ENCODE results near the gene HES4.
"Not testable (repeated sequence)": the region's sequence is repeated elsewhere in the genome, so short reads cannot be mapped to it uniquely, and the experiment has no call there.

The HES4 gene

DNA sequence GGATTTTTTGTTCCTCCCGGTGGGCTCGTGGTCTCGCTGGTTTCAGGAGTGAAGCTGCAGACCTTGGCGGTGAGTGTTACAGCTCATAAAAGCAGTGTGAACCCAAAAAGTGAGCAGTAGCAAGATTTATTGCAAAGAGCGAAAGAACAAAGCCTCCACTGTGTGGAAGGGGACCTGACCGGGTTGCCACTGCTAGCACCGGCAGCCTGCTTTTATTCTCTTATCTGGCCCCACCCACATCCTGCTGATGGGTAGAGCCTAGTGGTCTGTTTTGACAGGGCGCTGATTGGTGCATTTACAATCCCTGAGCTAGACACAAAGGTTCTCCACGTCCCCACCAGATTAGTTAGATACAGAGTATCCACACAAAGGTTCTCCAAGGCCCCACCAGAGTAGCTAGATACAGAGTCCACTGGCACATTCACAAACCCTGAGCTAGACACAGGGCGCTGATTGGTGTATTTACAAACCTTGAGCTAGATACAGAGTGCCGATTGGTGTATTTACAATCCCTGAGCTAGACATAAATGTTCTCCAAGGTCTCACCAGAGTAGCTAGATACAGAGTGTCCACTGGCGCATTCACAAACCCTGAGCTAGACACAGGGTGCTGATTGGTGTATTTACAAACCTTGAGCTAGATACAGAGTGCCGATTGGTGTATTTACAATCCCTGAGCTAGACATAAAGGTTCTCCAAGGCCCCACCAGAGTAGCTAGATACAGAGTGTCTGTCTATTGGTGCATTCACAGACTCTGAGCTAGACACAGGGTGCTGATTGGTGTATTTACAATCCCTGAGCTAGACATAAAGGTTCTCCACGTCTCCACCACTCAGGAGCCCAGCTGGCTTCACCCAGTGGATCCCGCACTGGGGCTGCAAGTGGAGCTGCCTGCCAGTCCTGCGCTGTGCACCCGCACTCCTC, 17.8 kb upstream of the HES4 start:
- DNase-seq = not testable (repeated sequence)

DNA sequence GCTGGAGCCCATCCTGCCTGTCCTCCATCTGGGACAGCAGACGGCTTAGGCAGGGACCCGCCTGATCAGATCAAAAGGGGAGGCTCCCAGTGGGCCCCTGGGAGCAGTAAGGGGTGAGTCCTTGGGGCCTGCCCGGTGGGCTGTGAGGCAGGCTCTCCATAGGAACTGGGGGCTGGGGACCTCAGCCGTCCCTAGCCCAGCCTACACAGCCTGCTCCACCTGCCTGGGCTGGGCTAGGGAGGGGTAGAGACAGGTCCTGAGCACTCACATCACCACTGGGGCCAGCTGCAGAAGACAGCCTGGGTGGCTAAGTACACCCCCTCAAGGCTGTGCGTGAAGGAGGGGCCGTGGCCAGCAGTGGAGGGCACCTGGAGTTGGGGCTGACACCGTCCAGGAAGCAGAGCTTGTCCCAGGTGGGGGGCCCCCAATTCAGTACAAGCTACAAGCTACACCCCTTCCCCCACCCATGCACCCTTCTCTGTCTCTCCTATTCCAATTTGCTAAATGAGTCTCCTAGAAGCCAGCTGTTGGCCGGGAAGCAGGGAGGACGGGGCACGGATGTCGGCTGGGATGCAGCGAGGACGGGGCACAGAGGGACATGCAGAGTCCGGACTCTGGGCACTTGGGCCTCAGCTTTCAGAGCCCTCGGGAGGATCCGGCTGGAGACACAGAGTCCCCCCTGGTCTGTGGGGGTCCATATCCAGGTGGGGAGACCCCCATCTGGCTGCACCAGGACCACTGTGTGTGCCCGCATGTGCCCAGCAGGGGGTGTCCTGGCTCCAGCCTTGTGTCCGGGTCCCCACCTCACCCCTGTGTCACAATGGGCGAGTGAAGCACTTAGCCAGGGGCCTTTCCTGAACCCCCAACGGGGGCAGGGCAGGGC, 15.1 kb upstream of the HES4 start:
- DNase-seq = no peak

DNA sequence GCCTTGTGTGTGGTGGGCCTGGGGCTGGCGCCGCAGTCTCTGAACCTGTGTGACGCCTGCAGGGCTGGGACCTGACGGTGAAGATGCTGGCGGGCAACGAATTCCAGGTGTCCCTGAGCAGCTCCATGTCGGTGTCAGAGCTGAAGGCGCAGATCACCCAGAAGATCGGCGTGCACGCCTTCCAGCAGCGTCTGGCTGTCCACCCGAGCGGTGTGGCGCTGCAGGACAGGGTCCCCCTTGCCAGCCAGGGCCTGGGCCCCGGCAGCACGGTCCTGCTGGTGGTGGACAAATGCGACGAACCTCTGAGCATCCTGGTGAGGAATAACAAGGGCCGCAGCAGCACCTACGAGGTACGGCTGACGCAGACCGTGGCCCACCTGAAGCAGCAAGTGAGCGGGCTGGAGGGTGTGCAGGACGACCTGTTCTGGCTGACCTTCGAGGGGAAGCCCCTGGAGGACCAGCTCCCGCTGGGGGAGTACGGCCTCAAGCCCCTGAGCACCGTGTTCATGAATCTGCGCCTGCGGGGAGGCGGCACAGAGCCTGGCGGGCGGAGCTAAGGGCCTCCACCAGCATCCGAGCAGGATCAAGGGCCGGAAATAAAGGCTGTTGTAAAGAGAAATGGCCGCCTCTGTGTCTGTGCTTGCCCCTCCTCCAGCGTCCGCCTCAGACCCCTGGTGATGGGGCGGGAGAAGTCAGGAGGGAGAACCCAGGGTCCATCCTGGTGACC, 14.2 kb upstream of the HES4 start:
- DNase-seq = peak; percentile 6

DNA sequence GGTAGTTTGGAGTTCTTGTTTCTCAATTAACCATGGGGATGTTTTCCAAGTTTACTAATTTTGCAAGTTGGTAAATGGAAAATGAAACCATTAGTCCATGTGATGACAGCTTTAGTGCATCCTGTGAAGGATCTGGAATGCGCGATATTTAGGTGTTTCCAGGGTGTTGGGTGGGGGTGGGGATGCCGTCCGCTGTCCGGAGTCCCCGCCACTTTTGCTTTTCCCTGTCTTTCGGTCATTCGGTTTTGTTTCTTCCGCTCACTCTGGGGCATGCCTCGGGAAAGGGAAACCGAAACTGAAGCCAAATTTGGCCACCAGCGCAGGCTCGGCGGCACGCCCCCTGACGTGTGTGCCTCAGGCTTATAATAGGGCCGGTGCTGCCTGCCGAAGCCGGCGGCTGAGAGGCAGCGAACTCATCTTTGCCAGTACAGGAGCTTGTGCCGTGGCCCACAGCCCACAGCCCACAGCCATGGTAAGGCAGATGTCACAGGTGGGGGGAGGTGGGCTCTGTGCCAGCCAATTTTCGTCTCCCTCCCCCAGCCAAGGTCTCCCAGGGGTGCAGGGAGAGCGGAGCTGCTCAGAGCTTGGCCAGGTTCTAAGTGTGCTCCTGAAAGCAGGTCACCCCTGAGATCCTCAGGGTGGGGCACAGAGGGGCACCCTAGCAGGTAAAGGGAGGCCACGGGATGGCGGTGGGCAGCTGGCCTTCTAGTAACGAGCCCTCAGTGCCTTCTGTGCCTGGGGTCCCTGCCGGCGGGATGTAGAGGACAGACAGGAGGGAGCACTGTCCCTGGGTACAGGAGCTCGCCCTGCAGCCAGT, 13.4 kb upstream of the HES4 start, which contains the start of gene ISG15:
ISG15 (plus strand) TSS at position 393 of the 817 bp plus-strand sequence; CDS start at position 470, 77 bp downstream.
- DNase-seq = peak; percentile 91

DNA sequence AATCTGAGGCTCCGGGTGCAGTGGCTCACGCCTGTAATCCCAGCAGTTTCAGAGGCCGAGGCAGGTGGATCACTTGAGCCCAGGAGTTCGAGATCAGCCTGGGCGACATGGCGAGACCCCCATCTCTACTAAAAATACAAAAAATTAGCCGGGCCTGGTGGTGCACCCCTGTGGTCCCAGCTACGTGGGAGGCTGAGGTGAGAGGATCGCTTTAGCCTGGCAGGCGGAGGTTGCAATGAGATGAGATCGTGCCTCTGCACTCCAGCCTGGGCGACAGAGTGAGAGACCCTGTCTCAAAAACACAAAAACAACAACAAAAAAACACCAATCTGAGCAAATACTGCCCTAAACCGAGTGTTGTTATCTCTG, 12.8 kb upstream of the HES4 start:
- DNase-seq = not testable (repeated sequence)

DNA sequence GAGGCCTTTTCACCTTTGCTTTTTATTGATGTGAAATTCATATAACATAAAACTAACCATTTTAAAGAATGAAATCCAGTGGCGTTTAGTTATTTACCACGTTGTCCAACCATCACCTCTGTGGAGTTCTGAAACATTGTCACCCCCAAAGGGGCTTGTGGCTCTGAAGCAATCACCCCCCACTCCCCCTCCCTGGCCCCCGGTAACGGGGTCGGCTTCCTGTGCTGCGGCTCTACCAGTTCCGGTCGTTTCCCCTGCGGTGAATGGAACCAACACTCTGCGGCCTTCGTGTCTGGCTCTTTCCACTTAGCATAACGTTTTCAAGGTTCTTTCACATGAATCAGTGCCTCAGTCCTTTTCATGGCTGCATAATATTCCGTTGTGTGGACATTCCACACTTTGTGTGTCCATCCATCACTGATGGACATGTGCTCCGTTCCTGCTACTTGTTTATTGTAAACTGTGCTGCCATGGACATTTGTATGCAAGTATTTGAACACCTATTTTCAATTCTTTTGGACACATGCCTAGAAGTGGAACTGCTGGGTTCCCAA, 11.6 kb upstream of the HES4 start:
- no peak for DNase-seq

DNA sequence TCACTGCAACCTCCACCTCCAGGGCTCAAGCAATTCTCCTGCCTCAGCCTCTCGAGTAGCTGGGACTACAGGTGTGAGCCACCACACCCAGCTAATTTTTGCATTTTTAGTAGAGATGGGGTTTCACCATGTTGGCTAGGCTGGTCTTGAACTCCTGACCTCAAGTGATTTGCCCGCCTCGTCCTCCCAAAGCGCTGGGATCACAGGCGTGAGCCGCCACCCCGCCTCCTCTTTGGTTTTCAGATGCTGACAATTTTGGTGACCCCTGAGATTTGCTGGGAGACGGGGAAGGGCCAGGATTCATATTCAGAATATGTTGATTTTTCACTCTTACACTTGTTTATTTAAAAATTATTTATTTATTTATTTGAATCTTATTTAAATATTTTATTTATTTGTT, 10.2 kb upstream of the HES4 start:
- not testable (repeated sequence) for DNase-seq

DNA sequence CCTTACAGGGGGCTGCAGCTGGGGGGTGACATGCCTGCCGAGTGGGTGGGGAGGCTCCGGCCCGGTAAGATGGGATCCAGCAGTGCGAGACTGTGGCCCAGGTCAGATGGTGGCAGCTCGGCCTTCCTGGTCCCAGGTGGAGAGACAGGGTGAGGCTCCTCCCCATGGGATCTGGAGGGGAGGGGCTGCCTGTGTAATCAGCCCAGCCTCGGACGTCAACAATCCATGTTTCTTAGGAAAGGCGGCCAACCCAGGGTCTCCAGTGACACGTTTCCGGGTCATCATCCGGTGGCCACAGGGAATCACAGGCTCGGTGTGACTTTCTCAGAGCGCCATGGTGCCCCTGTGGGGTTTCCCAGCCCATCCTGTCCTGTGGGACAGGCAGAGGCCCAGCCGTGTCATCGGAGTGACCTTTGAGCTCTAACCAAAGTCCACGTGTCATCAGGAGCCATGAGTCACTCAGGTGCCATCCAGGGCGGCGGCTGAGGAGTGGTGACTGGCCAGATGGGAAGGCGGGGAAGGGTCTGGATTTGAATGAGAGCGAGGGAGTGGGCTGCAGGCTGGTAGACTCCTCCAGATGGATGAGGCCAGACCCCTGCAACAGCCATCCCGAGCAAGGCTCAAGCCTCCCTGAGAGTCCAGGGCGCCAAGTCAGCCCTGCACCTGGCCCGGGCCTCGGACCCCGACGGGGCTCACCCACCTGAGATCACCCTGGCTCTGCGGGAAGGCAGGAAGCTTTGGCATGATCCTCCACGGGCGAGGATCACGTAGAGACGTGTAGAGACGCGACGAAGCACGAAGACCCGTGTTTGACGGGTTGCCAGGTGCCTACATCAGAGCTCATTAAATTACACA, 6.6 kb upstream of the HES4 start:
- DNase-seq = no peak

DNA sequence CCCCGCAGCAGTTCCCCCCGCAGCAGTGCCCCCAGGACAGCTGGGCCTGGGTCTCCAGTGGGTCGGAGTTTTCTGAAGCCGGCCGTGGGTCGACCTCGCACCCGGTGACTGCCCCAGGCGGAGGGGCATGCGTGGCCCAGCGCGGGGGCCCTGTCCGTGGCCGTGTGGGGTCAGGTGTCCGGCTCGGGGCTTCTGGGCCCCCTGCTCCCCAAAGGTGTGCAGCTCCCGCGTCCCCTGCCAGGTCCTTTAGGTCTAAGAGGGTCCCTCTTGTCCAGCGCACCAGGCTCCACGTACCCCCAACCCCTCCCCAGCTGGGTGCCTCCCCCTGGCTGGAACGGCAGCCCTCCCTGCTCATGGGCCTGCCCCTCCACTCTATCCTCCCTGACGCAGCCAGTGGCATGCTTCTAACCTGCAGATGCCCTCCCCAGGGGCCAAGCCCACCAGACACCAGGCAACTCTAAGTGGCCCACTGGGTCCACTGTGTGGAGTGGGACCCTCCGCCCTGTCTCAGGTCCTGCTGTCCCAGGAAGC, 5.9 kb upstream of the HES4 start:
- no peak for DNase-seq

DNA sequence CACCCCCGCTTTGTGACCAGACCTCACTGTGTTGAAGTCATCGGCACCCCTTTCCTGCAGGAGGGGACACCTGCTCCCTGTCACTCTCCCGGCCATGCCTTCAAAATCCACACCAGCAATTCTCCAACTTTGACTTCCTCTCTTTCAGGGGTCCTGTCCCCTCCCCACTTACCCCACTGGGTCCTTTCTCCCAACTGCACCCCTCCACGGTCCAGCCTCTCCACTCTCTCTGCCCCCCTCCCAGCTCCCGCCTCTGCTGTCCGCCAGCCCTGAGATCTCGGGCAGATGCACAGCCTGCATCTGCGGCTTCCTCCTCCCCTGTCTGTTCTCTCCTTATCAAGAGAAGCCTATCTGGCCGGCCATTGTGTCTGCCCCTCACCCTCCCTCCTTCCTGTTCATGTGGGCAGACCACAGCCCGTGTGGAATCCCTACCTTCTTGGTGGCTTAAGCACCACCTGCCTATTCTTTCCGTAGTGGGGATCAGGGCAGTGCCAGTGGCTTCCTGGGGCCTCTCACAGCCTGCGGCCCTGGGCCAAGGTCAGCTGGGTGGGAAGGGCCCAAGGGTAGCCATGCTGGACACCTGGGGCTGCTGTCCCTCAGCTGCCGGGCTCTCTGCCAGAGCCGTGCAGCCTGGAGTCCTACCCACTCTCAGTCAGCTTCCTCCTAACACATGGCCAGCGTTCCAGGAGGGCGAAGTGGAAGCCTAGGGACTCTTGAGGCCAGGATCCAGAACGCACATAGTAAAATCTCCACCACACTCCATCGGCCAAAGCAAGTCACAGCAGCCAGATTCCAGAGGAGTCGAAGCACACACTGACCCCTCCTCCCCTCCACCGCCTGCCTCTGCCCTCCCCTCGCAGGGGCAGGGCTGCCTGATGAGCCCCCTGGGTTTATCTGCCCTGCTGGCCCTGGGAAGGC, 5.1 kb upstream of the HES4 start:
- no peak for DNase-seq

DNA sequence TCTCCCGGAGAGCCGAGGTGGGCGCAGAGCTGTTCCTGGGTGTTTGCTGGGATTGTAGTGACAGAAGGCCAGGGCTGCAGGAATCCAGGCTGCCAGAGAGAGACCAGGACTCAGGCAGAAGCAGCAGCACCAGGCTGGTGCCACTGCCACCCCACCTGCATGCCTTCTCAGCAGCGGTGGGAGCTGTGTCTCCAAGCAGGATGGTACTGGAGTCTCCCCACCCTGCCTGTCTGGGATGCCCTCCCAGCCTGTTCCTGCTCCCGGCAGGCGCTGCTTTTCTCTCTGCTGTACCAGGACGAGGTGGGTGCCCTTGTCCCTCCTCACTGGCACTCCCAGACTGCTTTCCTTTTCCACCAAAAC, 4.5 kb upstream of the HES4 start:
- no peak for DNase-seq

DNA sequence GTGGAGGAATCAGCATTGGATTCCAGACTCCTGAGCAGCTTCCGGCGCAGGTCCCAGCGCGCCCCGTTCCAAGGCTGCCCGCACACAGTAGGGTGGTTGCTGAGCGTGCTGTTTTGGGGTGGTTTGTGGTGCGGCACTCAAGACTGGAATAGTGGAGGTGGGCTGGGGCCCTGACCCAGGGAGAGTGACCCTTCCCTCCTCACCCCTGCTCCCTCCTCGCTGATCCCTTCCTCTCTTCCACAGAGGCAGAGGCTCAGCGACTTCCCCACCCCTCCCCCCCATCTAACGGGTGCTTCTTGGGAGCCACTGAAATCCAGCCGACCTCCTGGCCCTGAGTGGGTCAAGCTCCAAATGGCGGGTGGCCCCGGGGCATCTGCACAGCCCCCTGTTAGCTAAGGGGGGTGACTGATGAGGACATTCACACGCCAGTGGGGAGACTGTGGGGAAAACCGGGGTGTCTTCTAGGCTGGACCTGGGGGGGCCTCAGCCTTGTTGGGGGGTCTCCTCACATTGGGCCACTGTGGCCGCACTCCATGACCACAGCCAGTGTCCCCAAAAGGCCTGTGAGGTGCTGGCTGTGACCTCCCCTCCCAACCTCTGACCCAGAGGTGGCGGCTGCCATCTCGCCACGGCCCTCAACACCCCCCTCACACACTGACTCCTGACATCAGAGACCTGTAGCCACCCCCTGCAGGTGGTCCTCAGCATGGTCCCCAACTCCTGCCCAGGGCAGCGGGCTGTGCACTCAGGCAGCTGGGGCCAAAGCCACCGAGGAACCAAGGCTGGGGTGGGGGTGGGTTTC, 3.9 kb upstream of the HES4 start:
- no peak for DNase-seq

DNA sequence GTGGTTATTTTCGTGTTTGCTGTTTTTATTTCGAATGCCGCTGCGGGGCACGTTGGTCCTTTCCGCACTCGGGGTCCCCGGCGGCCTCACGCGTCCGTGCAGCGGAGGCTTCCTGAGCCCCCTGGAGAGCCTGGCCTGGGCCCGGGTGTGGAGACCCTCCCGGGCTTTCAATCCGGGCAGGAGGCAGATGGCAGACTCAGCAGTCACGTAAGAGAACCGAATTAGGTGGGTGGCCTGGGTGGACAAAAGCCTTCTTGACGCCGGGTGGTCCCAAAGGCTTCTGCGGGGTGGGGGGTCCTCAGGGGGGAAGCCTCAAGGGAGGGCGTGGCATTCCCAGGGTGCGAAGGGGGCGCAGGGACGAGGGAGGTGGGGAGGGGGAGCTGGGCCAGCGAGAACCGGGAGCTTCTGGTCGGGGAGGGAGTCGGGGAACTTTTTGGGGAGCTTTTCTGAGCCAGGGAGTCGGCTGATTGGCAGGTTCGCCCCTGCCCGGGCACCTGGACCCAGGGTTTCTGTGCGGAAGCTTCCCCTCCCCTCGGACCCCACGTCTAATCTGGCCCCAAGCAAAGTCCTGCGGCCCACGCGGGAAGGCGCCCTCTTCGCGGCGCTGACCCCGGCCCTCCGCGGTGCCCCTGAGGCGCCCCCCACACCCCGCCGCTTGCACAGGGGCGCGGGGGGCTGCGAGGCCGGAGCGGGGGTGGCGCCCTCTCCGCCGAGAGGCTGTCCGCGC, 1.3 kb upstream of the HES4 start:
- no peak for DNase-seq

DNA sequence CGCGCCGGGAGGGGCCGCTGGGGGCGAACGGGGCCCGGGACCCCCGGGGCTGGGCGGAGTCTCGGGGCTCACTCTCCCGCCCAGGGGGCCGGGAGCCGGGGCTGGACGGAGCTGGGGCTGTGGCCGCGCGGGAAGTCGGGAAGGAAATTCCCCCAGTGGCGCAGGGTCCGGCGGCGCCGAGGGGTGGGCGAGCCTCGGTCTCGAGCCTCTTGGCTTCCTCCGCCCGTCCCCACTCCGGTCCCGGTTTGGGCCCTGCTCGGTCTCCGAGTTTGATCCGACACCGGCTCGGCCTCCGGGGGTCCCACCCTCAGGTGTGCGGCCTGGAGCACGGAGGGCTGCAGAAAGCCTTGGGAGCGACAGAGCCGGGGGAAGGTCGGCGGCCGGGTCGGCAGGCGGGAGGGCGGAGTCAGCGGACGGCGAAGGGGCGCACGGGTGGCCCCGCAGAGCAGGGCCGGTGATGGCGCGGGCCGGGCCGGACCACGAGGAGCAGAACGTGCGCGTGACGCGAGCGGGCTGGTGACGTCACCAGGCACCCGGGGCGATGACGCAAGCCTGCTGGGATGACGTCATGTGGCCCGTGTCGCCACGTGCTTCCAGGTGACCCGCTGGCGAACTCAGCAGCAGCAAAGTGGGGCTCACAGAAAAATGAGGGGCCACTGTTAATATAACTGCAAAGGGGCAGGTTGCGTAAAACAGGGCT, 610 bp upstream of the HES4 start:
- DNase-seq = peak; percentile 73

DNA sequence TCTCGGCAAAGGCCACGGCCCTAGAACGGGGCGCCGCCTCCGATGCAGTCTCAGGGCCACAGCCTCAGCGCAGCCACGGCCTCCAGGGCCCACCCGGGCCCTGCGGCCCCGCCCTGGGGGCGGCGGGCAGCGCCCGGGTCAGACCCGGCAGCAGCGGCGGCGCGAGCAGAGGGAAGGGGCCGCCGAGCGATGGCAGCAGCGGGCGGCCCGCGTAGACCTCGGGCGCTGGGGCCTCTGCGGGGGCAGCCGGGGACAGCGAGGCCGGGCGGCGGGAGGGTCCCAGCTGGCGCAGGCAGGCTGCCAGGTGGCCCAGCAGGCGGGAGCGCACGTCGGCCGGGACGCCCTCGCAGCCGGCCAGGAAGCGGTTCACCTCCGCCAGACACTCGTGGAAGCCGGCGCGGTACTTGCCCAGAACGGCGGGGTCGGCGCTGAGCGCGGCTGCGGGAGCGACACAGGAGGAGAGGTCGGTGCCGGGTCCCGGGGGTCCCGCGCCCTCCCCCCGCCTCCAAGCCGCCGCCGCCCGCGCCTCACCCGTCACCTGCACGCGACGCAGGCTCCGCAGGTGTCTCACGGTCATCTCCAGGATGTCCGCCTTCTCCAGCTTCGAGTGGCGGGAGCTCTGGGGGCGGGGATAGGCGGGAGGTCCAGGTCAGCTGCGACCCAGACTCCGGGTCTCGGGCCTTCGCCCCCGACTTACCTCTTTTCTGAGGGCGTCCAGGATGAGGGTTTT, 737 bp downstream of the HES4 start:
- no peak for DNase-seq

DNA sequence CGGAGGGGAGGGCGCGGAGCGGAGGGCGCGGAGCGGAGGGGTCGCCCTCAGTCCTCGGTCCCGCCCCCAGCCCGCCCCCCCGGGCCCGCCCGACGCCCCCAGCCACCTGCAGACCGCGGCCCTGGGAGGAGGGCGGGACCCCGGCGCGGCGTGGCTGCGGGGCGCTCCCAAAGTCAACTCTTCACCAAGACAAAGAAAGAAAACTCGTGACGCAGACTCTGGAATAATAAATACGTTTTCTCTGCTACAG, 1.2 kb downstream of the HES4 start:
- DNase-seq = no peak
